GM12878 (cell line): ENCODE data around the gene TMEM19. TPM values are rescaled to one million over a fixed set of nuclear protein-coding genes. Genes with fewer than 3 reads are reported as not detected.
A peak's percentile ranks its signal among the peaks of the same experiment; 100 is the strongest.
"Not testable (repeated sequence)": the region's sequence is repeated elsewhere in the genome, so short reads cannot be mapped to it uniquely, and the experiment has no call there.

ENCODE experiments used
- ATAC-seq: fragments of 200-7000 bp; cut with Tn5 transposase; 3 replicates; pipeline ENCODE4 v1.9.1; 2020; ENCODE audit warnings: mild to moderate bottlenecking, moderate library complexity
- BruUV-seq: library from RNA; stranded (reverse); fragments of 400-500 nt; replicated peaks from 2 replicates; lab custom pipeline; 2021; lab: Mats Ljungman, UMichigan
- CTCF ChIA-PET: fragments of 300-600 bp; sonication (Branson Sonifier 250); formaldehyde crosslinking; extraction: SDS; loops from one replicate; lab custom pipeline; 2021; ENCODE audit warnings: inconsistent platforms; lab: Yijun Ruan, JAX
- POLR2A ChIA-PET: fragments of 350-600 bp; formaldehyde crosslinking; extraction: SDS; loops from one replicate; lab custom pipeline; 2021; ENCODE audit warnings: inconsistent platforms; lab: Charles Lee
- RAD21 ChIA-PET: fragments of 300-600 bp; sonication (Branson Sonifier 250); formaldehyde crosslinking; loops from one replicate; lab custom pipeline; 2023; ENCODE audit warnings: antibody characterized with exemption; ENCODE audit not compliant: unreplicated experiment; lab: Charles Lee
- SMC1A ChIA-PET: fragments of 300-600 bp; sonication (Branson Sonifier 250); formaldehyde crosslinking; loops from one replicate; lab custom pipeline; 2023; ENCODE audit not compliant: unreplicated experiment, uncharacterized antibody; lab: Charles Lee
- DNase-seq: peaks from one replicate; pipeline ENCODE4 v3.0.0-alpha.2; 2011; ENCODE audit warnings: low read depth, low spot score
- FAIRE-seq: peaks from 3 replicates; lab custom pipeline; 2011; peaks lifted over from hg19 to GRCh38; lab: Jason Lieb, UNC
- H2AFZ ChIP-seq: 2 replicates; pipeline ENCODE4 v1.6.0; 2011; ENCODE audit warnings: low read depth, low read length, control low read depth; ENCODE audit not compliant: control insufficient read depth
- H3K27ac ChIP-seq: 2 replicates; pipeline ENCODE4 v1.5.1; 2011; ENCODE audit warnings: control low read depth; ENCODE audit not compliant: control insufficient read depth, insufficient read depth
- H3K27me3 ChIP-seq, 2 experiments: replicated peaks in 1 of 2; 2 replicates each; pipeline versions ENCODE4 v1.6.0 to v1.6.1; 2011; ENCODE audit warnings: low read length in 1 of 2; ENCODE audit not compliant: control insufficient read depth in 2 of 2, insufficient read depth in 2 of 2
- H3K36me3 ChIP-seq, 2 experiments: 2 replicates each; pipeline ENCODE4 v1.5.1; 2011; ENCODE audit warnings: low read length in 1 of 2; ENCODE audit not compliant: control insufficient read depth in 2 of 2, insufficient read depth in 2 of 2
- H3K4me1 ChIP-seq: 2 replicates; pipeline ENCODE4 v1.6.1; 2011; ENCODE audit warnings: mild to moderate bottlenecking, low read length, moderate library complexity, mixed read lengths; ENCODE audit not compliant: control insufficient read depth, insufficient read depth
- H3K4me2 ChIP-seq: 2 replicates; pipeline ENCODE4 v1.6.0; 2011; ENCODE audit warnings: control low read depth; ENCODE audit not compliant: control insufficient read depth, insufficient read depth
- H3K4me3 ChIP-seq: fragments of 200-600 bp; sonication (generic); 2 replicates; pipeline ENCODE4 v1.5.1; 2016
- H3K79me2 ChIP-seq: 2 replicates; pipeline ENCODE4 v1.6.0; 2011; ENCODE audit warnings: low read length; ENCODE audit not compliant: control insufficient read depth, insufficient read depth
- H3K9ac ChIP-seq: 2 replicates; pipeline ENCODE4 v1.8.0; 2011; ENCODE audit warnings: low read length, control low read depth, mixed read lengths; ENCODE audit not compliant: control insufficient read depth, insufficient read depth
- H3K9me3 ChIP-seq: replicated peaks from 3 replicates; pipeline ENCODE4 v1.5.1; 2011; ENCODE audit warnings: mild to moderate bottlenecking, low read length; ENCODE audit not compliant: control insufficient read depth, insufficient read depth
- H4K20me1 ChIP-seq: 2 replicates; pipeline ENCODE4 v1.6.0; 2011; ENCODE audit not compliant: control insufficient read depth, insufficient read depth
- BACH1 ChIP-seq: fragments of 450-650 bp; IDR thresholded peaks from 2 replicates; pipeline ENCODE4 v1.6.1; 2017; ENCODE audit warnings: mild to moderate bottlenecking, borderline replicate concordance
- BHLHE40 ChIP-seq, 2 experiments: fragments of 450-650 bp in 1 of 2; IDR thresholded peaks; 2 replicates each; pipeline ENCODE4 v1.6.1; 2011 to 2017; ENCODE audit warnings: low read depth in 2 of 2, borderline replicate concordance in 1 of 2, improper control_type of control experiment in 1 of 2, low read length in 1 of 2, mild to moderate bottlenecking in 1 of 2
- CUX1 ChIP-seq: IDR thresholded peaks from 2 replicates; pipeline ENCODE4 v1.6.1; 2012; ENCODE audit warnings: improper control_type of control experiment, low read depth, low read length; ENCODE audit not compliant: insufficient replicate concordance
- E2F4 ChIP-seq: IDR thresholded peaks from 2 replicates; pipeline ENCODE4 v1.6.1; 2012; ENCODE audit warnings: low read depth, low read length, improper control_type of control experiment
- RBBP5 ChIP-seq: fragments of 200-600 bp; sonication (generic); conservative IDR thresholded peaks from 2 replicates; pipeline ENCODE4 v1.6.1; 2016
- SRF ChIP-seq, 2 experiments: IDR thresholded peaks; 2 replicates each; pipeline ENCODE4 v1.6.1; 2011; ENCODE audit warnings: low read depth in 2 of 2, low read length in 2 of 2, mild to moderate bottlenecking in 1 of 2, moderate library complexity in 1 of 2
- WGBS: methylation state at CpG from one replicate; pipeline ENCODE4 v1.1.6; 2016; ENCODE audit warnings: low lambda C conversion rate; ENCODE audit not compliant: insufficient replicate concordance, insufficient coverage; ENCODE audit errors: missing lambda C conversion rate; 5-methylcytosine and 5-hydroxymethylcytosine counted together
- in situ Hi-C: fragments of 300-500 bp; cut with MboI; formaldehyde crosslinking; loops from 9 replicates; pipeline ENCODE4 v1.14.3; 2018; ENCODE audit warnings: mixed read lengths
- intact Hi-C: fragments of 100-400 bp; cut with micrococcal nuclease; formaldehyde crosslinking; loops from one replicate; pipeline ENCODE4 v1.14.2; 2022; ENCODE audit not compliant: unreplicated experiment
- polyA plus RNA-seq, 11 experiments: library from polyadenylated mRNA; depleted of rRNA in 4 of 11; unstranded in 6 of 11; stranded (reverse) in 5 of 11; fragments of >200 nt; fragmentation: Nextera tagmentation in 4 of 11; fragmentation: Illumina TruSeq in 1 of 11; extraction: Ambion mirVana in 4 of 11; extraction: Trizol in 1 of 11; gene quantifications; 1 replicate in 1 of 11; 2 replicates in 10 of 11; pipeline versions ENCODE4 v1.2.1 to v1.2.3, GENCODE V29; 2011 to 2016; ENCODE audit warnings: inconsistent platforms in 2 of 11, missing spikeins in 2 of 11, low read depth in 1 of 11
- total RNA-seq, 4 experiments: library from RNA; depleted of rRNA in 3 of 4; stranded (reverse); fragments of >200 nt in 3 of 4; fragmentation: Illumina TruSeq in 1 of 4; extraction: Trizol in 1 of 4; gene quantifications; 2 replicates each; pipeline versions ENCODE4 v1.2.1 to v1.2.3, GENCODE V29; 2013 to 2021

The TMEM19 gene
- total and polyA plus RNA-seq, 10 of the 15 experiments (the other 5 are each of a cell fraction or from before 2014, with no cell fraction given): 26.7 to 54.9 (median 39.3) TPM

GRCh38 chr12:71686658-71687025 lies 760 bp downstream of the TMEM19 start:
- TF ChIP-seq CUX1 (no peak), BACH1 (no peak), E2F4 (no peak), BHLHE40 (IDR thresholded peaks at IDR 0.05; ENCODE audit: borderline replicate concordance in 1 of 2, low read depth in 2 of 2, low read length in 1 of 2) (no peak), SRF (IDR thresholded peaks at IDR 0.05; ENCODE audit: low read depth in 2 of 2, low read length in 2 of 2) (no peak), RBBP5 (0 out of 2 replicates have a peak, but pooled peaks have one; percentile 2)
- in situ Hi-C loops: no loop called here
- Histone ChIP-seq H3K9me3 (no peaks in the 10 kb centered on the region), H3K27me3 (no peaks in the 10 kb centered on the region), H2AFZ (peak overlapping the region; percentile 75), H3K4me1 (peaks cover 16% of the 10 kb centered on the region), H3K27ac (peak overlapping the region; percentile 77), H3K4me2 (peak overlapping the region; percentile 78; the same call in 1 of the 2 replicates), H4K20me1 (no peaks in the 10 kb centered on the region), H3K36me3 (no peaks in the 10 kb centered on the region; a peak in 1 of 4 replicates), H3K9ac (peak overlapping the region; percentile 60), H3K79me2 (peaks cover 44% of the 10 kb centered on the region), H3K4me3 (peak overlapping the region; percentile 70)
- intact Hi-C loops: loop anchor here (1.0 to 2.0 kb wide), 3 partner anchors 22 to 68 kb away; partner anchors contain the start of genes RAB21 and THAP2
- CTCF ChIA-PET: interaction anchor here (0.7 to 6.7 kb wide), 23 partner anchors 9 to 272 kb away, joined by 3 to 131 read pairs (median 4); partner anchors contain the start of genes RAB21, THAP2 and ZFC3H1
- 0% methylated on average over 3 of the region's 3 CpGs for WGBS
- RAD21 ChIA-PET: interaction anchor here (1.0 to 5.3 kb wide), 17 partner anchors 8 to 160 kb away, joined by 3 to 139 read pairs (median 5); partner anchors contain the start of genes RAB21, THAP2 and ZFC3H1
- POLR2A ChIA-PET: interaction anchor here (0.7 to 6.0 kb wide), 6 partner anchors 24 to 156 kb away, joined by 3 to 93 read pairs (median 12); partner anchors contain the start of genes RAB21, THAP2 and ZFC3H1
- DNase-seq (no peak), FAIRE-seq (no peak), ATAC-seq (no peak)
- TSS peak; percentile 86 for BruUV-seq
- SMC1A ChIA-PET: interaction anchor here (0.7 to 4.6 kb wide), 20 partner anchors 9 to 272 kb away, joined by 3 to 117 read pairs (median 6); partner anchors contain the start of genes RAB21, THAP2 and ZFC3H1

GRCh38 chr12:71687172-71687571 lies 1.3 kb downstream of the TMEM19 start:
- H3K9me3 ChIP-seq, FAIRE-seq, H2AFZ ChIP-seq, H3K36me3 ChIP-seq, H4K20me1 ChIP-seq, ATAC-seq, in situ Hi-C loops, DNase-seq, BruUV-seq, H3K27me3 ChIP-seq: not testable (repeated sequence)
- SMC1A ChIA-PET: interaction anchor here (1.0 to 4.6 kb wide), 16 partner anchors 8 to 272 kb away, joined by 3 to 117 read pairs (median 7); partner anchors contain the start of genes THAP2 and ZFC3H1
- CTCF ChIA-PET: interaction anchor here (0.6 to 6.7 kb wide), 14 partner anchors 9 to 280 kb away, joined by 3 to 131 read pairs (median 6); partner anchors contain the start of genes RAB21, THAP2 and ZFC3H1
- H3K4me2 ChIP-seq: peak overlapping the region; percentile 78
- H3K4me3 ChIP-seq: peak overlapping the region; percentile 70
- peaks cover 49% of the 10 kb centered on the region for H3K79me2 ChIP-seq
- WGBS: 1% methylated on average over 11 of the region's 11 CpGs
- intact Hi-C loops: loop anchor here (2.0 kb wide), 2 partner anchors 60 to 68 kb away; partner anchors contain the start of gene RAB21
- H3K9ac ChIP-seq: peak overlapping the region; percentile 60
- peaks cover 21% of the 10 kb centered on the region for H3K4me1 ChIP-seq
- peak overlapping the region; percentile 77 for H3K27ac ChIP-seq
- POLR2A ChIA-PET: interaction anchor here (2.4 to 6.0 kb wide), 4 partner anchors 24 to 68 kb away, joined by 8 to 93 read pairs (median 19); partner anchors contain the start of genes RAB21, THAP2 and ZFC3H1
- RAD21 ChIA-PET: interaction anchor here (1.0 to 5.3 kb wide), 10 partner anchors 10 to 159 kb away, joined by 3 to 139 read pairs (median 6); partner anchors contain the start of genes RAB21, THAP2 and ZFC3H1
